GM19035 (cell line): ENCODE measurements around the gene HNRNPUL2.

Experiments
- ATAC-seq: cut with Tn5 transposase; IDR thresholded peaks from one replicate; pipeline ENCODE4 v1.9.1; 2021; ENCODE audit not compliant: unreplicated experiment

The HNRNPUL2 gene

GRCh38 chr11:62671608-62672389 lies 55.5 kb downstream of the HNRNPUL2 start, which contains the start of the genes LBHD1 and UQCC3:
Gene LBHD1, minus strand, starts transcription at chr11:62672267. Its CDS starts 2,236 bp downstream, at chr11:62670031.
Gene UQCC3, plus strand, starts transcription at chr11:62671673. Its CDS starts 73 bp downstream, at chr11:62671746.
- ATAC-seq, result peak; percentile 57

- ATAC-seq, result peak; percentile 1
These were observed 56.0 kb downstream of the HNRNPUL2 start for GRCh38 chr11:62671236-62671607.

GRCh38 chr11:62669420-62670161 lies 57.7 kb downstream of the HNRNPUL2 start:
- ATAC-seq, result no peak

- no peak for ATAC-seq
These were observed 59.8 kb downstream of the HNRNPUL2 start for GRCh38 chr11:62667460-62667859.

GRCh38 chr11:62666259-62666926 lies 60.9 kb downstream of the HNRNPUL2 start:
- no peak for ATAC-seq

- ATAC-seq, result peak; percentile 13
These were observed 61.5 kb downstream of the HNRNPUL2 start for GRCh38 chr11:62665599-62666258.

GRCh38 chr11:62665075-62665598 lies 62.1 kb downstream of the HNRNPUL2 start, which contains the start of the genes C11orf98 and CSKMT:
Gene C11orf98, minus strand, starts transcription at chr11:62665210. Its CDS starts 41 bp downstream, at chr11:62665169.
Gene CSKMT, plus strand, starts transcription at chr11:62665312. Its CDS starts 568 bp downstream, at chr11:62665880.
- ATAC-seq, result peak; percentile 87

- ATAC-seq, result peak; percentile 23
These were observed 62.7 kb downstream of the HNRNPUL2 start for GRCh38 chr11:62664405-62665074.
